Keratinocyte (primary cell): ENCODE results near the gene LRRFIP2. TPM values are rescaled to one million over a fixed set of nuclear protein-coding genes. Genes with fewer than 3 reads are reported as not detected.

Experiments
- DNase-seq: peaks from one replicate; pipeline ENCODE4 v3.0.0-alpha.2; 2011; ENCODE audit warnings: low read depth, missing footprints, low spot score
- FAIRE-seq: peaks from 2 replicates; lab custom pipeline; 2011; peaks lifted over from hg19 to GRCh38; lab: Jason Lieb, UNC
- H2AFZ ChIP-seq: 2 replicates; pipeline ENCODE4 v1.6.0; 2012; ENCODE audit warnings: low read length, control low read depth, inconsistent platforms; ENCODE audit not compliant: control insufficient read depth
- H3K27ac ChIP-seq: 2 replicates; pipeline ENCODE4 v1.5.1; 2011; ENCODE audit warnings: low read length; ENCODE audit not compliant: control insufficient read depth, insufficient read depth
- H3K27me3 ChIP-seq: 3 replicates; pipeline ENCODE4 v1.6.0; 2011; ENCODE audit warnings: low read length; ENCODE audit not compliant: control insufficient read depth, insufficient read depth; ENCODE audit errors: extremely low read depth
- H3K36me3 ChIP-seq, 2 experiments: 2 replicates in 1 of 2; 3 replicates in 1 of 2; pipeline ENCODE4 v1.5.1; 2011; ENCODE audit warnings: low read length in 2 of 2, mild to moderate bottlenecking in 1 of 2; ENCODE audit not compliant: control insufficient read depth in 2 of 2, insufficient read depth in 2 of 2; ENCODE audit errors: extremely low read depth in 1 of 2
- H3K4me1 ChIP-seq: 3 replicates; pipeline ENCODE4 v1.5.1; 2011; ENCODE audit warnings: low read length; ENCODE audit not compliant: control insufficient read depth, insufficient read depth; ENCODE audit errors: extremely low read depth
- H3K4me2 ChIP-seq: 3 replicates; pipeline ENCODE4 v1.6.0; 2011; ENCODE audit warnings: low read depth, low read length; ENCODE audit not compliant: control insufficient read depth, insufficient read depth; ENCODE audit errors: extremely low read depth
- H3K4me3 ChIP-seq, 3 experiments: fragments of 200-600 bp in 1 of 3; sonication (generic) in 1 of 3; 2 replicates in 2 of 3; 3 replicates in 1 of 3; pipeline ENCODE4 v1.5.1; 2011 to 2016; ENCODE audit warnings: low read length in 3 of 3, mild to moderate bottlenecking in 3 of 3, control low read depth in 2 of 3, inconsistent platforms in 1 of 3, low read depth in 1 of 3, mixed read lengths in 1 of 3, mixed run types in 1 of 3, moderate library complexity in 1 of 3; ENCODE audit not compliant: control insufficient read depth in 2 of 3, insufficient read depth in 2 of 3; ENCODE audit errors: extremely low read depth in 1 of 3
- H3K79me2 ChIP-seq: 2 replicates; pipeline ENCODE4 v1.6.0; 2012; ENCODE audit warnings: low read length; ENCODE audit not compliant: control insufficient read depth, insufficient read depth
- H3K9ac ChIP-seq: 3 replicates; pipeline ENCODE4 v1.6.0; 2011; ENCODE audit warnings: low read length; ENCODE audit not compliant: control insufficient read depth, insufficient read depth; ENCODE audit errors: extremely low read depth
- H3K9me1 ChIP-seq: 3 replicates; pipeline ENCODE4 v1.6.0; 2011; ENCODE audit warnings: low read length; ENCODE audit not compliant: control insufficient read depth, insufficient read depth; ENCODE audit errors: extremely low read depth
- H3K9me3 ChIP-seq: 2 replicates; pipeline ENCODE4 v1.5.1; 2012; ENCODE audit warnings: low read depth, low read length; ENCODE audit not compliant: control insufficient read depth
- H4K20me1 ChIP-seq: 3 replicates; pipeline ENCODE4 v1.6.0; 2011; ENCODE audit warnings: low read length; ENCODE audit not compliant: control insufficient read depth, insufficient read depth; ENCODE audit errors: extremely low read depth
- EZH2 ChIP-seq: IDR thresholded peaks from one replicate; pipeline ENCODE4 v1.6.1; 2012; ENCODE audit warnings: inconsistent platforms, mild to moderate bottlenecking, low read length, moderate library complexity
- dilution Hi-C: fragments of 300-500 bp; cut with MboI; formaldehyde crosslinking; loops from one replicate; pipeline ENCODE4 v1.7.0; 2020; ENCODE audit warnings: low sequenced_read_pairs; ENCODE audit not compliant: extremely low pct_ligation_motif_present
- polyA plus RNA-seq, 5 experiments: library from polyadenylated mRNA; depleted of rRNA in 3 of 5; stranded (reverse) in 3 of 5; stranded (forward) in 1 of 5; unstranded in 1 of 5; fragments of >200 nt; gene quantifications; 1 replicate in 1 of 5; 2 replicates in 3 of 5; 3 replicates in 1 of 5; pipeline versions ENCODE4 v1.2.1 to v1.2.3, GENCODE V29; 2011 to 2012; ENCODE audit warnings: missing spikeins in 2 of 5, low read depth in 1 of 5, low replicate concordance in 1 of 5
- TF ChIP-seq, protein P1 (sequence below), 3 experiments: IDR thresholded peaks in 1 of 3; conservative IDR thresholded peaks in 1 of 3; optimal IDR thresholded peaks in 1 of 3; 2 replicates in 2 of 3; 3 replicates in 1 of 3; pipeline versions ENCODE3 to v1.5.1; 2011; ENCODE audit warnings: low read length in 3 of 3, mild to moderate bottlenecking in 3 of 3, moderate library complexity in 2 of 3, control low read depth in 1 of 3, inconsistent platforms in 1 of 3; ENCODE audit not compliant: insufficient read depth in 2 of 3; ENCODE audit errors: extremely low read depth in 1 of 3

The LRRFIP2 gene
- polyA plus RNA-seq, 1 donor (not counting 4 experiments of a cell fraction or from before 2014, with no cell fraction given): 70.3 TPM

- no peaks in the 10 kb centered on the region for H3K9me3 ChIP-seq
- no peak overlapping the region for H3K4me3 ChIP-seq
- dilution Hi-C loops: no loop called here
- no peak overlapping the region for H3K27ac ChIP-seq
- FAIRE-seq: no peak
- no peaks in the 10 kb centered on the region for H3K9me1 ChIP-seq
- H2AFZ ChIP-seq: no peak overlapping the region
- no peak for TF ChIP-seq EZH2
- no peaks in the 10 kb centered on the region for H4K20me1 ChIP-seq
- no peak for DNase-seq
- peaks cover 14 to 22% of the 10 kb centered on the region in 2 experiments for H3K36me3 ChIP-seq
- H3K4me2 ChIP-seq: no peak overlapping the region
- no peak overlapping the region for H3K9ac ChIP-seq
- no peaks in the 10 kb centered on the region for H3K4me1 ChIP-seq
- no peaks in the 10 kb centered on the region for H3K27me3 ChIP-seq
- peaks cover 3% of the 10 kb centered on the region for H3K79me2 ChIP-seq
Measured at GRCh38 chr3:37075955-37076354, 98.4 kb downstream of the LRRFIP2 start.

GRCh38 chr3:37074178-37074577 is 100.2 kb downstream of the LRRFIP2 start:
- no peak for FAIRE-seq
- H3K4me2 ChIP-seq: no peak overlapping the region
- no peak for DNase-seq
- H3K27me3 ChIP-seq: no peaks in the 10 kb centered on the region
- TF ChIP-seq, protein P1, sequence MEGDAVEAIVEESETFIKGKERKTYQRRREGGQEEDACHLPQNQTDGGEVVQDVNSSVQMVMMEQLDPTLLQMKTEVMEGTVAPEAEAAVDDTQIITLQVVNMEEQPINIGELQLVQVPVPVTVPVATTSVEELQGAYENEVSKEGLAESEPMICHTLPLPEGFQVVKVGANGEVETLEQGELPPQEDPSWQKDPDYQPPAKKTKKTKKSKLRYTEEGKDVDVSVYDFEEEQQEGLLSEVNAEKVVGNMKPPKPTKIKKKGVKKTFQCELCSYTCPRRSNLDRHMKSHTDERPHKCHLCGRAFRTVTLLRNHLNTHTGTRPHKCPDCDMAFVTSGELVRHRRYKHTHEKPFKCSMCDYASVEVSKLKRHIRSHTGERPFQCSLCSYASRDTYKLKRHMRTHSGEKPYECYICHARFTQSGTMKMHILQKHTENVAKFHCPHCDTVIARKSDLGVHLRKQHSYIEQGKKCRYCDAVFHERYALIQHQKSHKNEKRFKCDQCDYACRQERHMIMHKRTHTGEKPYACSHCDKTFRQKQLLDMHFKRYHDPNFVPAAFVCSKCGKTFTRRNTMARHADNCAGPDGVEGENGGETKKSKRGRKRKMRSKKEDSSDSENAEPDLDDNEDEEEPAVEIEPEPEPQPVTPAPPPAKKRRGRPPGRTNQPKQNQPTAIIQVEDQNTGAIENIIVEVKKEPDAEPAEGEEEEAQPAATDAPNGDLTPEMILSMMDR (optimal IDR thresholded peaks at IDR 0.05 in 1 of 3, IDR thresholded peaks at IDR 0.05 in 1 of 3, conservative IDR thresholded peaks at IDR 0.05 in 1 of 3; ENCODE audit: extremely low read depth in 1 of 3, insufficient read depth in 2 of 3, low read length in 3 of 3): no peak
- TF ChIP-seq EZH2: no peak
- no peaks in the 10 kb centered on the region for H3K9me3 ChIP-seq
- no peak overlapping the region for H3K9ac ChIP-seq
- H2AFZ ChIP-seq: no peak overlapping the region
- H4K20me1 ChIP-seq: no peaks in the 10 kb centered on the region
- peaks cover 15 to 22% of the 10 kb centered on the region in 2 experiments for H3K36me3 ChIP-seq
- dilution Hi-C loops: no loop called here
- H3K4me3 ChIP-seq: no peak overlapping the region
- H3K79me2 ChIP-seq: peaks cover 3% of the 10 kb centered on the region
- H3K9me1 ChIP-seq: no peaks in the 10 kb centered on the region
- H3K27ac ChIP-seq: no peak overlapping the region
- no peaks in the 10 kb centered on the region for H3K4me1 ChIP-seq

DNA sequence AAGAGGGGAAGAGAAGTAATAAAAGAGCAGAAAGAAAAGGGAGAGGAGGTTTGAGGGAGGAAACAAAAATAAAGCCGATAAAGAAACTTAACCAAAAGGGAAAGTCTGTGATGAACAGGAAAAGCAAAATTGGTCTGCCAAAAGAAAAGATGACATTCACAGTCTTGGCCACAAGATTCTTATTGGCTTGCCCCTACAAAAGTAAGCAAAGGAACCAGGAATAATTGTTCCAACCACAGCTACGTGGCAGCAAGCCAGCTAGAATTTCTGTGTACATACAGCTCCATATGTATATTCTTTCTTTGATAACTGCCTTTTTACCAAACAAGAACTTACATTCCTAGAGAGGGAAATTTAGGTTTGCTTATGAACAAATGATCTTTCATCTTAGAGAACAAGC is 101.5 kb downstream of the LRRFIP2 start:
- no peaks in the 10 kb centered on the region for H3K9me1 ChIP-seq
- FAIRE-seq (peak; percentile 67), DNase-seq (no peak)
- no peak overlapping the region for H3K9ac ChIP-seq
- H4K20me1 ChIP-seq: no peaks in the 10 kb centered on the region
- no peaks in the 10 kb centered on the region for H3K79me2 ChIP-seq
- H3K4me1 ChIP-seq: no peaks in the 10 kb centered on the region
- TF ChIP-seq, protein P1 (optimal IDR thresholded peaks at IDR 0.05 in 1 of 3, IDR thresholded peaks at IDR 0.05 in 1 of 3, conservative IDR thresholded peaks at IDR 0.05 in 1 of 3; ENCODE audit: extremely low read depth in 1 of 3, insufficient read depth in 2 of 3, low read length in 3 of 3): no peak
- TF ChIP-seq EZH2: no peak
- H3K27me3 ChIP-seq: no peaks in the 10 kb centered on the region
- no peak overlapping the region for H3K4me2 ChIP-seq
- H3K27ac ChIP-seq: no peak overlapping the region
- H3K4me3 ChIP-seq: no peak overlapping the region
- H2AFZ ChIP-seq: no peak overlapping the region
- dilution Hi-C loops: no loop called here
- no peaks in the 10 kb centered on the region for H3K9me3 ChIP-seq
- H3K36me3 ChIP-seq: peaks cover 17 to 22% of the 10 kb centered on the region in 2 experiments
